ENCODE results near the gene AUNIP.

GRCh38 chr1:25893116-25893515, 33.9 kb upstream of the AUNIP start:
- TF ChIP-seq POLR2A (IDR thresholded peaks at IDR 0.05; ENCODE audit: low read depth, low read length) (no peak), CTCF (IDR thresholded peaks at IDR 0.05; ENCODE audit: extremely low read depth in 1 of 2, insufficient read depth in 1 of 2, low read depth in 1 of 2, low read length in 2 of 2) (no peak), EZH2 (IDR thresholded peaks at IDR 0.05; ENCODE audit: borderline replicate concordance, low read depth, low read length, severe bottlenecking) (no peak), POLR2AphosphoS5 (IDR thresholded peaks at IDR 0.05; ENCODE audit: insufficient read depth, low read depth, low read length) (no peak), MAX (IDR thresholded peaks at IDR 0.05; ENCODE audit: insufficient read depth, insufficient read length) (no peak), GATA2 (IDR thresholded peaks at IDR 0.05; ENCODE audit: insufficient read depth, insufficient read length, low read depth, low read length) (no peak), FOS (IDR thresholded peaks at IDR 0.05; ENCODE audit: borderline replicate concordance, insufficient read depth, low read length) (no peak), JUN (IDR thresholded peaks at IDR 0.05; ENCODE audit: borderline replicate concordance, insufficient read depth, insufficient read length, low read depth) (no peak), MYC (IDR thresholded peaks at IDR 0.05; ENCODE audit: low read depth, low read length) (no peak)
